Gastrocnemius medialis (tissue), 4 donors: ENCODE data around the gene SERTAD2. TPM values are rescaled to one million over a fixed set of nuclear protein-coding genes. Genes with fewer than 3 reads are reported as not detected.

Source experiments
- ATAC-seq, 2 donors: fragments of 150-250 bp; one replicate each; pipeline ENCODE4 v1.9.1; 2016
- DNase-seq, 2 donors: peaks; one replicate each; pipeline ENCODE4 v3.0.0-alpha.2; 2019
- H3K27ac ChIP-seq, 4 donors: fragments of 200-600 bp; sonication (generic); 1 replicate in 1 of 4; 2 replicates in 3 of 4; pipeline ENCODE4 v1.5.1; 2016 to 2018; ENCODE audit warnings: mild to moderate bottlenecking in 2 of 4, moderate library complexity in 1 of 4
- H3K27me3 ChIP-seq, 3 donors: fragments of 200-600 bp; sonication (generic) in 2 of 3; 1 replicate in 1 of 3; 2 replicates in 2 of 3; pipeline versions ENCODE4 v1.5.1 to v1.6.0; 2016 to 2019; ENCODE audit warnings: mild to moderate bottlenecking in 1 of 3, moderate library complexity in 1 of 3
- H3K36me3 ChIP-seq, 2 donors: fragments of 200-600 bp; sonication (generic) in 1 of 2; one replicate each; pipeline ENCODE4 v1.5.1; 2017 to 2018
- H3K4me1 ChIP-seq, 2 donors: fragments of 200-600 bp; sonication (generic) in 1 of 2; one replicate each; pipeline ENCODE4 v1.5.1; 2016 to 2017; ENCODE audit warnings: mild to moderate bottlenecking in 2 of 2
- H3K4me3 ChIP-seq, 4 donors: fragments of 200-600 bp; sonication (generic) in 3 of 4; 1 replicate in 1 of 4; 2 replicates in 3 of 4; pipeline ENCODE4 v1.5.1; 2016 to 2019; ENCODE audit warnings: mild to moderate bottlenecking in 2 of 4
- H3K9me3 ChIP-seq, 3 donors: fragments of 200-600 bp; sonication (generic) in 2 of 3; 1 replicate in 1 of 3; 2 replicates in 2 of 3; pipeline ENCODE4 v1.5.1; 2016 to 2019
- POLR2A ChIP-seq, 2 donors: fragments of 450-650 bp; IDR thresholded peaks; one replicate each; pipeline ENCODE4 v1.6.1; 2017; ENCODE audit warnings: antibody characterized with exemption in 2 of 2, mild to moderate bottlenecking in 2 of 2, moderate library complexity in 2 of 2
- in situ Hi-C, 4 donors: fragments of 200-750 bp; cut with MboI; loops; one replicate each; pipeline versions ENCODE4 v1.15.0 to v1.8.0; 2017; ENCODE audit warnings: low sequenced_read_pairs in 4 of 4
- intact Hi-C: fragments of 100-400 bp; cut with DNase I; formaldehyde crosslinking; loops from one replicate; pipeline ENCODE4 v1.15.1; 2023; ENCODE audit warnings: low total_unique reads
- total RNA-seq, 4 donors: library from RNA; depleted of rRNA; stranded (reverse); fragments of >200 nt; gene quantifications; one replicate each; pipeline versions ENCODE4 v1.1.0 to v1.2.3, GENCODE V29; 2016
- TF ChIP-seq, protein P1 (sequence below), 5 experiments: fragments of 450-650 bp in 3 of 5; fragments of 200-600 bp in 2 of 5; sonication (generic) in 2 of 5; IDR thresholded peaks in 4 of 5; conservative IDR thresholded peaks in 1 of 5; 1 replicate in 4 of 5; 2 replicates in 1 of 5; pipeline ENCODE4 v1.5.1; 2016 to 2019; ENCODE audit warnings: antibody characterized with exemption in 5 of 5, mild to moderate bottlenecking in 3 of 5, moderate library complexity in 3 of 5

The SERTAD2 gene
- total RNA-seq, 4 donors from 2014 or later: 7.3 to 10.6 (median 8.7) TPM

DNA sequence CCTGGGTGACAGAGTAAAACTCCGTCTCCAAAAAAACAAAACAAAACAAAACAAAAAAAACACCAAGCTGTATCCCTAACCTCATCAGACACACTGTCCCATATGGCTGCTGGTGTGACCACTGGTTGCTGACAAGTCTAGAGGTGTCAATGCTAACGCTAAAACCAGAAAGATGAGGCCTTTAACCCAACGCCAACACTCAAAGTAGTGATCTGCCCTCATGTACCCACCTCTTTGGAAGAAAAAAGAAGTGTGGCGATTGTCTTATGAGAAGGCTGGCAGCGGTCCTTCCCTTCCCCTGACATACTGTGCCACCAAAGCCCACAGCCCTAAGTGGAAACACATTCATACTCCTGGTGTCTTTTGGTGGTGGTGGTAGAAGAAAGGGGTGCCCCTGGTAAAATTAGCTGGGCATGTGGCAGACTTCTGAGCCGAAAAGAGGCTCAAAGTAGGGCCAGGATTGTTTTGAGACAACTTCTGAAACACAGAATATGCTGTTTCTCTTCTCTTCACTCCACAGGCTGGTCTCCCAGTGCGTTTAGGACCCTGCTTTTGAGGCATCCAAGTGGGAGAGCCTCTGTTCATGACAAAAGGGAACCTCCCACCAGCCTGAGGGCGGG is 9.8 kb downstream of the SERTAD2 start:
- Histone ChIP-seq H3K27ac (peak overlapping the region; percentile 85 to 93 (median 92)), H3K36me3 (no peaks in the 10 kb centered on the region), H3K9me3 (no peaks in the 10 kb centered on the region), H3K4me1 (peaks cover 55 to 56% of the 10 kb centered on the region in 2 donors), H3K27me3 (no peaks in the 10 kb centered on the region), H3K4me3 (peak overlapping the region; percentile 49 to 61 (median 58))
- intact Hi-C loops (loop anchor here (2.0 to 10.0 kb wide), 4 partner anchors 49 to 1791 kb away; partner anchors contain the start of gene MEIS1), in situ Hi-C loops (loop anchor here in 2 of 4 donors (10.0 to 25.0 kb wide), 2 partner anchors 221 to 393 kb away; no protein-coding TSS in a partner anchor)
- DNase-seq (no peak), ATAC-seq (peak; percentile 1 to 3)
- TF ChIP-seq POLR2A (IDR thresholded peaks at IDR 0.05): no peak
- TF ChIP-seq, protein P1, sequence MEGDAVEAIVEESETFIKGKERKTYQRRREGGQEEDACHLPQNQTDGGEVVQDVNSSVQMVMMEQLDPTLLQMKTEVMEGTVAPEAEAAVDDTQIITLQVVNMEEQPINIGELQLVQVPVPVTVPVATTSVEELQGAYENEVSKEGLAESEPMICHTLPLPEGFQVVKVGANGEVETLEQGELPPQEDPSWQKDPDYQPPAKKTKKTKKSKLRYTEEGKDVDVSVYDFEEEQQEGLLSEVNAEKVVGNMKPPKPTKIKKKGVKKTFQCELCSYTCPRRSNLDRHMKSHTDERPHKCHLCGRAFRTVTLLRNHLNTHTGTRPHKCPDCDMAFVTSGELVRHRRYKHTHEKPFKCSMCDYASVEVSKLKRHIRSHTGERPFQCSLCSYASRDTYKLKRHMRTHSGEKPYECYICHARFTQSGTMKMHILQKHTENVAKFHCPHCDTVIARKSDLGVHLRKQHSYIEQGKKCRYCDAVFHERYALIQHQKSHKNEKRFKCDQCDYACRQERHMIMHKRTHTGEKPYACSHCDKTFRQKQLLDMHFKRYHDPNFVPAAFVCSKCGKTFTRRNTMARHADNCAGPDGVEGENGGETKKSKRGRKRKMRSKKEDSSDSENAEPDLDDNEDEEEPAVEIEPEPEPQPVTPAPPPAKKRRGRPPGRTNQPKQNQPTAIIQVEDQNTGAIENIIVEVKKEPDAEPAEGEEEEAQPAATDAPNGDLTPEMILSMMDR (IDR thresholded peaks at IDR 0.05 in 4 of 5, conservative IDR thresholded peaks at IDR 0.05 in 1 of 5): no peak

DNA sequence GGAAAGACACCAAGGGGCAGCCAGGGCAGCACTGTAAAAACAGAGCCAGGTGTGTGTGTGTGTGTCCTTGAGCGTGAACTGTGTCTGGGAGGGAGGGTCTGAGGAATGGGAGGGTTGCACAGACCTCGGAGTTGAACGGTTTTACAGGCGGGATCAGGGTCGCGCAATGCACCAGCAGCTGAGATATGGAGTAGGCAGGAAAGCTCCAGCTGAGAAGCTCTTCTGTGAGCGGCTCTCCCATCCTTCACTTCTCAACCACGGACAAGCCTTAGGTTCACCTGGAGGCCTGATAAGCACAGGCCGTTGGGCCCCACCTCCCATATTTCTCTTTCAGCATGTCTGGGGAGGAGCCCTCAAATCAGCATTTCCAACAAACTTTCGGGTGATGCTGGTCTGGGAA is 12.1 kb downstream of the SERTAD2 start:
- Histone ChIP-seq H3K27ac (no peak overlapping the region), H3K36me3 (no peaks in the 10 kb centered on the region), H3K4me1 (peaks cover 52 to 59% of the 10 kb centered on the region in 2 donors), H3K9me3 (no peaks in the 10 kb centered on the region), H3K27me3 (no peaks in the 10 kb centered on the region), H3K4me3 (no peak overlapping the region)
- TF ChIP-seq, protein P1 (IDR thresholded peaks at IDR 0.05 in 4 of 5, conservative IDR thresholded peaks at IDR 0.05 in 1 of 5): no peak
- no peak for TF ChIP-seq POLR2A (IDR thresholded peaks at IDR 0.05)
- DNase-seq: no peak
- in situ Hi-C loops: loop anchor here in 2 of 4 donors (10.0 to 25.0 kb wide), 2 partner anchors 223 to 396 kb away; no protein-coding TSS in a partner anchor
- no peak for ATAC-seq
- intact Hi-C loops: loop anchor here (5.0 to 10.0 kb wide), 2 partner anchors 309 to 1793 kb away; partner anchors contain the start of gene MEIS1

DNA sequence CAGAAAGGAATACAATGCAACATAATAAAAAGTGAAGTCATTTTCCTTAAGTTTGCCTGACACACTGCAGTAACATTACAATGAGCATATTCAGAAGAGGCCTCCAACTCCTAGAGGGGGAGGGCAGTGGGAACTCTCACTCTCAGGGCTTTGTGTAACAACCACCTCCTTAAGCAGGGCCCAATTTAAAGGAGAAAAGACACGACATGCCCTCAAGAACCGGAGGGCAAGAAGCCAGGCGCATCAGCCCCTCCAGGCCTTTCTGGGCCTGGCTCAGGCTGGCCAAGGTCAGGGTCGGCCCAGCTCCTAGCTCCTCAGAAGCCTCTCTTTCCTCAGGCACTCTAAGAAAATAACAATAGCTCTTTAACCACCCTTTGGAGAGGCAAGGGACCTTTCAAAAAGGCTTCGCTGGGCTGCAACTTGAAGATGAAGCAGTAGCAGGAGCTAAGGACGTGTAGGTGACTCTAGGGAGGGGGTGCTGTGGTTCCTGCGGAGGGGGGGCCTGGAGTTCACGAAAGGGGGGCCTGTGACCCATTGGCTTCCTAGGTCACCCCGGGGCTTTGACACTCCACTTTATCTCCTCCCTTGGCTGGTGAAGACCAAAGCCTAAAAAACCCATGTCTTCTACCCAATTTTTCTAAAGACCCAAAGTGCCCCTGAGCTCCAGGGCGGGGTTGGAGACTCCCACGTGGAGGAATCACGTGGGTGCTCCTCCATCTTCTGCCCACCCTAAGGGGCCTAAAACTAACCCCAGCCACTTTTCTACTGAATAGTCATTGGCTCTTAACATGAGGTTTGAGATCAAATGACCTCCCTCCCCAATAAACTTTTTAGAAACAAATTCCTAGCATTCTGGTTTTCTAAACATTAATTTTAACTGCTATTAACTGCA is 13.3 kb downstream of the SERTAD2 start:
- H3K27ac ChIP-seq: peak overlapping the region in 2 of 4 donors; percentile 1 to 2
- no peak for TF ChIP-seq POLR2A (IDR thresholded peaks at IDR 0.05)
- TF ChIP-seq, protein P1 (IDR thresholded peaks at IDR 0.05 in 4 of 5, conservative IDR thresholded peaks at IDR 0.05 in 1 of 5): no peak
- in situ Hi-C loops: loop anchor here in 2 of 4 donors (10.0 to 25.0 kb wide), 2 partner anchors 224 to 397 kb away; no protein-coding TSS in a partner anchor

DNA sequence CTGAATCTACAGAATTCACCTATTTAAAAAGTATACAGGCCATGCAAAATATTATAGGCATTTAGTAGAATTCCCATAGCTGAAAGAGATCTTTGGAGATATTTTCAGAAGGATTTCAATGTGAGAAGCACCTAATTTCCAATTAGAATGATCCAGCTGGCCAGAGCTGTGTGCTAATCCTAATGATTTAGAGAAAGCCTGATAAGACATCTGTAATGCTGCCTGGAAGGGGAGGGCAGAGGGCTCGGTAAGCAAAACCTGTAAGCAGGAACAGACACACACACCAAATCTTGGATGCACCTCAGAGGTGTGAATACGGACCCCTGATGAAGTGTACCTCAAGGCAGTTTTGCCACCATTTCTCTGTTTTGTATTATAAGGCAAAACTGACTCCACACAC is 14.0 kb downstream of the SERTAD2 start:
- Histone ChIP-seq H3K27ac (no peak overlapping the region), H3K27me3 (no peaks in the 10 kb centered on the region), H3K36me3 (peaks cover 0 to 19% of the 10 kb centered on the region in 2 donors), H3K4me3 (no peak overlapping the region), H3K9me3 (no peaks in the 10 kb centered on the region), H3K4me1 (peaks cover 40 to 44% of the 10 kb centered on the region in 2 donors)
- intact Hi-C loops: loop anchor here (5.0 to 10.0 kb wide), 2 partner anchors 307 to 1795 kb away; partner anchors contain the start of gene MEIS1
- in situ Hi-C loops: loop anchor here in 2 of 4 donors (10.0 to 25.0 kb wide), 2 partner anchors 225 to 398 kb away; no protein-coding TSS in a partner anchor
- DNase-seq: no peak
- no peak for ATAC-seq
- TF ChIP-seq, protein P1 (IDR thresholded peaks at IDR 0.05 in 4 of 5, conservative IDR thresholded peaks at IDR 0.05 in 1 of 5): no peak
- TF ChIP-seq POLR2A (IDR thresholded peaks at IDR 0.05): no peak

More for the DNA sequence above, 13.3 kb downstream of the SERTAD2 start:
- Histone ChIP-seq H3K27me3 (no peaks in the 10 kb centered on the region), H3K4me3 (no peak overlapping the region), H3K4me1 (peaks cover 41 to 47% of the 10 kb centered on the region in 2 donors), H3K36me3 (peaks cover 0 to 12% of the 10 kb centered on the region in 2 donors), H3K9me3 (no peaks in the 10 kb centered on the region)
- intact Hi-C loops: loop anchor here (5.0 to 10.0 kb wide), 2 partner anchors 308 to 1794 kb away; partner anchors contain the start of gene MEIS1
- no peak for DNase-seq
- ATAC-seq: no peak
